ENCODE data around the gene WWOX.

GRCh38 chr16:78529881-78530280 is 430.4 kb downstream of the WWOX start:
- no peak for TF ChIP-seq CTCF (IDR thresholded peaks at IDR 0.05; ENCODE audit: control extremely low read depth in 1 of 3, insufficient read depth in 1 of 3, low read depth in 1 of 3, low read length in 3 of 3)
- no peak for TF ChIP-seq BRCA1 (IDR thresholded peaks at IDR 0.05; ENCODE audit: low read depth, low read length)
- no peak for TF ChIP-seq TBP (IDR thresholded peaks at IDR 0.05; ENCODE audit: low read depth, low read length)
- TF ChIP-seq EGR1 (IDR thresholded peaks at IDR 0.05; ENCODE audit: borderline replicate concordance, low read depth, low read length): no peak
- no peak for TF ChIP-seq POLR2A (IDR thresholded peaks at IDR 0.05; ENCODE audit: control extremely low read depth in 1 of 2, low read depth in 2 of 2, low read length in 2 of 2)
- TF ChIP-seq EZH2 (IDR thresholded peaks at IDR 0.05; ENCODE audit: low read depth, low read length, severe bottlenecking): no peak

All from H1 (cell line).